Natural killer cell (primary cell): ENCODE data around the gene PTPRN2. TPM values are rescaled to one million over a fixed set of nuclear protein-coding genes. Genes with fewer than 3 reads are reported as not detected.

ENCODE experiments used
- ATAC-seq, 3 donors: fragments of 150-1000 bp in 2 of 3; fragments of 200-7000 bp in 1 of 3; cut with Tn5 transposase; 1 replicate in 1 of 3; 2 replicates in 2 of 3; pipeline ENCODE4 v1.10.0; 2021; ENCODE audit warnings: mild to moderate bottlenecking in 2 of 3, moderate library complexity in 2 of 3
- DNase-seq, 2 donors: peaks; one replicate each; pipeline versions ENCODE4 v3.0.0 to v3.0.0-alpha.2; 2013 to 2021; ENCODE audit warnings: mixed read lengths in 1 of 2
- H3K27ac ChIP-seq: one replicate; pipeline ENCODE4 v1.5.1; 2013; ENCODE audit warnings: mild to moderate bottlenecking, low read length
- H3K27me3 ChIP-seq: one replicate; pipeline ENCODE4 v1.6.1; 2013; ENCODE audit warnings: low read length; ENCODE audit not compliant: control insufficient read depth, insufficient read depth
- H3K36me3 ChIP-seq: one replicate; pipeline ENCODE4 v1.6.1; 2013; ENCODE audit warnings: low read length; ENCODE audit not compliant: control insufficient read depth, insufficient read depth
- H3K4me1 ChIP-seq: one replicate; pipeline ENCODE4 v1.6.1; 2013; ENCODE audit warnings: low read length; ENCODE audit not compliant: control insufficient read depth, insufficient read depth
- H3K4me3 ChIP-seq: one replicate; pipeline ENCODE4 v1.5.1; 2013; ENCODE audit warnings: low read length
- H3K9me3 ChIP-seq: one replicate; pipeline ENCODE4 v1.6.1; 2013; ENCODE audit warnings: low read length; ENCODE audit not compliant: control insufficient read depth, insufficient read depth
- H3K27ac Mint-ChIP-seq, 2 donors: one replicate each; pipeline ENCODE4 v1.8.0; 2022; ENCODE audit warnings: mild to moderate bottlenecking in 2 of 2, mixed read lengths in 2 of 2, moderate library complexity in 1 of 2
- H3K27me3 Mint-ChIP-seq, 2 donors: one replicate each; pipeline ENCODE4 v1.8.0; 2022; ENCODE audit warnings: low read depth in 2 of 2, mixed read lengths in 2 of 2
- H3K36me3 Mint-ChIP-seq: one replicate; pipeline ENCODE4 v1.8.0; 2022; ENCODE audit warnings: mixed read lengths
- H3K4me1 Mint-ChIP-seq, 2 donors: one replicate each; pipeline ENCODE4 v1.8.0; 2022; ENCODE audit warnings: mixed read lengths in 2 of 2
- H3K4me3 Mint-ChIP-seq: one replicate; pipeline ENCODE4 v1.8.0; 2022; ENCODE audit warnings: mild to moderate bottlenecking, moderate library complexity, mixed read lengths
- H3K9me3 Mint-ChIP-seq, 2 donors: one replicate each; pipeline ENCODE4 v1.8.0; 2022; ENCODE audit warnings: mixed read lengths in 2 of 2
- WGBS: methylation state at CpG from one replicate; pipeline ENCODE4 v1.1.7; 2013; ENCODE audit warnings: missing lambda C conversion rate; ENCODE audit not compliant: insufficient coverage; 5-methylcytosine and 5-hydroxymethylcytosine counted together
- intact Hi-C: fragments of 100-400 bp; cut with micrococcal nuclease; formaldehyde crosslinking; loops from one replicate; pipeline ENCODE4 v1.14.2; 2022
- total RNA-seq, 4 donors: library from RNA; stranded (reverse); fragments of 120-200 nt in 1 of 4; gene quantifications; one replicate each; pipeline versions ENCODE4 v1.2.3 to v1.2.4, GENCODE V29; 2013 to 2022
- TF ChIP-seq, protein P1 (sequence below): fragments of 200-600 bp; IDR thresholded peaks from one replicate; pipeline ENCODE4 v1.8.0; 2022; ENCODE audit warnings: antibody characterized with exemption

Gene PTPRN2
- total RNA-seq, 3 donors from 2014 or later (not counting 1 experiment from before 2014, with no cell fraction given): 1.3 to 2.5 (median 1.9) TPM

- Mint-ChIP-seq H3K4me1 (no peaks in the 10 kb centered on the region), H3K9me3 (no peaks in the 10 kb centered on the region), H3K27ac (no peak overlapping the region), H3K36me3 (no peaks in the 10 kb centered on the region), H3K4me3 (no peak overlapping the region), H3K27me3 (peaks cover 0 to 5% of the 10 kb centered on the region in 2 donors)
- intact Hi-C loops: no loop called here
- TF ChIP-seq, protein P1, sequence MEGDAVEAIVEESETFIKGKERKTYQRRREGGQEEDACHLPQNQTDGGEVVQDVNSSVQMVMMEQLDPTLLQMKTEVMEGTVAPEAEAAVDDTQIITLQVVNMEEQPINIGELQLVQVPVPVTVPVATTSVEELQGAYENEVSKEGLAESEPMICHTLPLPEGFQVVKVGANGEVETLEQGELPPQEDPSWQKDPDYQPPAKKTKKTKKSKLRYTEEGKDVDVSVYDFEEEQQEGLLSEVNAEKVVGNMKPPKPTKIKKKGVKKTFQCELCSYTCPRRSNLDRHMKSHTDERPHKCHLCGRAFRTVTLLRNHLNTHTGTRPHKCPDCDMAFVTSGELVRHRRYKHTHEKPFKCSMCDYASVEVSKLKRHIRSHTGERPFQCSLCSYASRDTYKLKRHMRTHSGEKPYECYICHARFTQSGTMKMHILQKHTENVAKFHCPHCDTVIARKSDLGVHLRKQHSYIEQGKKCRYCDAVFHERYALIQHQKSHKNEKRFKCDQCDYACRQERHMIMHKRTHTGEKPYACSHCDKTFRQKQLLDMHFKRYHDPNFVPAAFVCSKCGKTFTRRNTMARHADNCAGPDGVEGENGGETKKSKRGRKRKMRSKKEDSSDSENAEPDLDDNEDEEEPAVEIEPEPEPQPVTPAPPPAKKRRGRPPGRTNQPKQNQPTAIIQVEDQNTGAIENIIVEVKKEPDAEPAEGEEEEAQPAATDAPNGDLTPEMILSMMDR: no peak
- H3K36me3 ChIP-seq: no peaks in the 10 kb centered on the region
- no peak for ATAC-seq
- H3K4me1 ChIP-seq: no peaks in the 10 kb centered on the region
- no peaks in the 10 kb centered on the region for H3K9me3 ChIP-seq
- H3K27ac ChIP-seq: no peak overlapping the region
- H3K27me3 ChIP-seq: no peaks in the 10 kb centered on the region
- WGBS: 87% methylated on average over 25 of the region's 26 CpGs
- no peak overlapping the region for H3K4me3 ChIP-seq
- DNase-seq: no peak
Observed at GRCh38 chr7:157951300-157952049, 636.1 kb downstream of the PTPRN2 start.

- intact Hi-C loops: no loop called here
- H3K9me3 Mint-ChIP-seq: peaks cover 0 to 2% of the 10 kb centered on the region in 2 donors
- H3K27ac ChIP-seq: no peak overlapping the region
- H3K4me1 Mint-ChIP-seq: no peaks in the 10 kb centered on the region
- H3K9me3 ChIP-seq: no peaks in the 10 kb centered on the region
- no peak overlapping the region for H3K4me3 Mint-ChIP-seq
- H3K4me3 ChIP-seq: no peak overlapping the region
- H3K36me3 ChIP-seq: no peaks in the 10 kb centered on the region
- no peaks in the 10 kb centered on the region for H3K4me1 ChIP-seq
- ATAC-seq (no peak), DNase-seq (no peak)
- H3K36me3 Mint-ChIP-seq: no peaks in the 10 kb centered on the region
- no peaks in the 10 kb centered on the region for H3K27me3 ChIP-seq
- peaks cover 0 to 5% of the 10 kb centered on the region in 2 donors for H3K27me3 Mint-ChIP-seq
- H3K27ac Mint-ChIP-seq: no peak overlapping the region
- TF ChIP-seq, protein P1: no peak
- WGBS: 70% methylated on average over 3 of the region's 3 CpGs
Observed at GRCh38 chr7:157949711-157950110, 637.9 kb downstream of the PTPRN2 start.

DNA sequence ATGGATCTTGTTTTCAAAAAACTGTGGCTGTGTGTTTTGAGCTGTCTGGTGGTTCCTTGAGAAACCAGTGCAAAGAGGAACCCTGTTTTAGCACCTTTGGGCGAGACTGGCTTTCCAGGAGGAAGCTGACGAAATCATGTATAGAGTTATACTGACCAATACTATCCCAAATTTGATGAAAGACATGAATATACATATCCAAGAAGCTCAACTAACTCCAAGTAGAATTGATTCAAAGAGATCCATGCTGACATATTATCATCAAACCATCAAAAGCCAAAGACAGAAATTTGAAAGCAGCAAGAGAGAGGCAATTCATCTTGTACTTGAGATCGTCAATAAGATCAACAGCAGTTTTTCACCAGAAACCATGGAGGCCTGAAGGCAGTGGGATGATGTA lies 640.1 kb downstream of the PTPRN2 start:
- DNase-seq (no peak), ATAC-seq (no peak)
- 87% methylated on average over 3 of the region's 3 CpGs for WGBS
- Histone ChIP-seq H3K27ac (no peak overlapping the region), H3K27me3 (no peaks in the 10 kb centered on the region), H3K9me3 (no peaks in the 10 kb centered on the region), H3K4me3 (no peak overlapping the region), H3K4me1 (no peaks in the 10 kb centered on the region), H3K36me3 (no peaks in the 10 kb centered on the region)
- no peak overlapping the region for H3K27ac Mint-ChIP-seq
- TF ChIP-seq, protein P1: no peak
- H3K4me3 Mint-ChIP-seq: no peak overlapping the region
- no peaks in the 10 kb centered on the region for H3K36me3 Mint-ChIP-seq
- intact Hi-C loops: no loop called here
- H3K4me1 Mint-ChIP-seq: no peaks in the 10 kb centered on the region
- peaks cover 0 to 2% of the 10 kb centered on the region in 2 donors for H3K27me3 Mint-ChIP-seq
- peaks cover 0 to 2% of the 10 kb centered on the region in 2 donors for H3K9me3 Mint-ChIP-seq
